Liver (tissue), 3 donors: Measurements from ENCODE around the gene UBE3C.

ENCODE experiments used
- JUND ChIP-seq, 2 donors: IDR thresholded peaks; 2 replicates each; pipeline ENCODE4 v1.6.1; 2016; ENCODE audit warnings: antibody characterized with exemption in 2 of 2
- TF ChIP-seq, protein P1 (sequence below): fragments of 150-350 bp; IDR thresholded peaks from 2 replicates; pipeline ENCODE4 v1.5.1; 2017; ENCODE audit warnings: improper control_type of control experiment, low read depth, low read length; ENCODE audit not compliant: missing input control
- donor health status: healthy.
- donor health status: healthy.

DNA sequence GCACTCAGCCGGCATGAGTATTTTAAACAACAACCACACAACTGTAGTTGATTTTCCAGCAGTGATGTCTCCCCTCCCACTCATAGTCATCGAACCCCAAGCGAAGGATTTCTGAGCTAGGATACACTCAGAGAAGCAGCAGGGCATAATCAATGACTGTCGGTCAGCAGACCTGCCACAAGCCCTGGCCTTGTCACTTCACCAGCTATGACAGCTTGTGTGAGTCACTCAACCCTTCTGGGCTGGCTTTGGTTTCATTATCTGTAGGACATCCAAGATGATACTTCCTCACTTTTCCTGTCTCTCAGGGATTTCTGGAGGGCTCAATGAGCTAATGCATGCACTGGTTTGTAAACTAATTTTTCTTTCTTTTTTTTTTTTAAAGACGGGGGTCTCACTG lies 22.0 kb upstream of the UBE3C start:
- TF ChIP-seq JUND (IDR thresholded peaks at IDR 0.05): no peak
- TF ChIP-seq, protein P1, sequence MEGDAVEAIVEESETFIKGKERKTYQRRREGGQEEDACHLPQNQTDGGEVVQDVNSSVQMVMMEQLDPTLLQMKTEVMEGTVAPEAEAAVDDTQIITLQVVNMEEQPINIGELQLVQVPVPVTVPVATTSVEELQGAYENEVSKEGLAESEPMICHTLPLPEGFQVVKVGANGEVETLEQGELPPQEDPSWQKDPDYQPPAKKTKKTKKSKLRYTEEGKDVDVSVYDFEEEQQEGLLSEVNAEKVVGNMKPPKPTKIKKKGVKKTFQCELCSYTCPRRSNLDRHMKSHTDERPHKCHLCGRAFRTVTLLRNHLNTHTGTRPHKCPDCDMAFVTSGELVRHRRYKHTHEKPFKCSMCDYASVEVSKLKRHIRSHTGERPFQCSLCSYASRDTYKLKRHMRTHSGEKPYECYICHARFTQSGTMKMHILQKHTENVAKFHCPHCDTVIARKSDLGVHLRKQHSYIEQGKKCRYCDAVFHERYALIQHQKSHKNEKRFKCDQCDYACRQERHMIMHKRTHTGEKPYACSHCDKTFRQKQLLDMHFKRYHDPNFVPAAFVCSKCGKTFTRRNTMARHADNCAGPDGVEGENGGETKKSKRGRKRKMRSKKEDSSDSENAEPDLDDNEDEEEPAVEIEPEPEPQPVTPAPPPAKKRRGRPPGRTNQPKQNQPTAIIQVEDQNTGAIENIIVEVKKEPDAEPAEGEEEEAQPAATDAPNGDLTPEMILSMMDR: no peak
